Skeletal muscle satellite cell (primary cell): ENCODE data around the gene LRRC36.

Experiments used
- H3K27me3 ChIP-seq: 2 replicates; pipeline ENCODE4 v1.7.0; 2013; ENCODE audit warnings: low read length; ENCODE audit not compliant: control insufficient read depth, insufficient read depth
- H3K36me3 ChIP-seq: 2 replicates; pipeline ENCODE4 v1.7.0; 2013; ENCODE audit warnings: mild to moderate bottlenecking, control low read depth, low read length; ENCODE audit not compliant: insufficient read depth
- H3K4me1 ChIP-seq: 2 replicates; pipeline ENCODE4 v1.7.0; 2013; ENCODE audit warnings: low read length; ENCODE audit not compliant: control insufficient read depth, insufficient read depth
- H3K4me2 ChIP-seq: 2 replicates; pipeline ENCODE4 v1.7.0; 2013; ENCODE audit warnings: mild to moderate bottlenecking, low read length
- H3K4me3 ChIP-seq: 2 replicates; pipeline ENCODE4 v1.7.0; 2013; ENCODE audit warnings: low read length
- H3K9ac ChIP-seq: 2 replicates; pipeline ENCODE4 v1.7.0; 2013; ENCODE audit warnings: mild to moderate bottlenecking, low read depth, low read length, moderate library complexity
- H3K9me3 ChIP-seq: replicated peaks from 2 replicates; pipeline ENCODE4 v1.7.0; 2013; ENCODE audit warnings: mild to moderate bottlenecking, control low read depth, low read length

The LRRC36 gene

DNA sequence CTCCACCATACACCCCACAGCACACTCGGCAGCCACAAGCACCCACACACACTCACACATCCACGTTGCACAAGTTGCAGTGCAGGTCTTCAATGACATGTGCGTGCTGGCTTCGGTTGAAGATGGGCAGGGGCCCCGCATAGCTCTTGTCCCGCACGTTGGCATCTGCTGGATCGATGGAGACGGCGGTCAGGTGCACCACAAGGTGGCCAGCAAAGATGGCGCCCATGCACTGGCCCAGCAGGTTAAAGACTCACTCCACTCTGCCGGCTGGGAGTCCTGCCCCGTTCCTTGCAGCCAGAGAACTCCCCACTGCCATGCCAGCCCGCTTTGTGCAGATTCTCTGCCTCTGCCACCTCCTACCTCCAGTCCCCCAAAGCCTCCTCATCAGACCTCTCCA, 74.3 kb downstream of the LRRC36 start:
- no peaks in the 10 kb centered on the region for H3K9me3 ChIP-seq
- H3K27me3 ChIP-seq, result no peaks in the 10 kb centered on the region

DNA sequence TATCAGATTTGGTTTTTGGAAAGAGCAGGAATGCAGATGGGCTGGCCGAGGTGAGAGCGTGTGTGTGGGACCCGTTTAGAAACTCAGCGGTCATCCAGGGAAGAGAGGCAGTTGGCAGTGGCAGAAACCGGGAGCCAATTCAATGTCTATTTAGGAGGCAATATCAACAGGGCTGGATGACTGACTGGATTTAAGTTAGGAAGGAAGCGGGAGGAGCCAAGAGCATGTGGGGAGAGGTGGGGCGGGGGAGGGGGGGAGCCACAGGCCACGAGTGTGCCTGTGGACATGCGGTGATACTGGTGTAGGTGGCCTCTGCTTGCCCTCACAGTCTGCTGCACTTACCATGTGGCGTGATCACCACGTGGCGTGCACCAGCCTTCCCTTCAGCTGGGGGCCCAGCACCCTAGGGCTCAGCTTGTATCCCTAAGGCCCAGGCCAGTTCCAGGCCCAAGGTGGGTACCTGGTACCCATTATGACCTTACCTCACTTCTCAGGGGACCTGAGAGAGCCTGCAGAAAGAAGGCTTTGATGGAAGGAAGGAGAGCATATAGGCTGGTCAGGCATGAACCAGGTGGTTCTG, 77.5 kb downstream of the LRRC36 start:
- Histone ChIP-seq H3K4me1 (peaks cover 39% of the 10 kb centered on the region), H3K9me3 (no peaks in the 10 kb centered on the region), H3K4me2 (no peak overlapping the region), H3K9ac (no peak overlapping the region), H3K27me3 (no peaks in the 10 kb centered on the region), H3K4me3 (no peak overlapping the region), H3K36me3 (no peaks in the 10 kb centered on the region)

More for the DNA sequence above, 74.3 kb downstream of the LRRC36 start:
- Histone ChIP-seq H3K4me3 (no peak overlapping the region), H3K4me2 (no peak overlapping the region), H3K36me3 (no peaks in the 10 kb centered on the region), H3K4me1 (peaks cover 36% of the 10 kb centered on the region), H3K9ac (no peak overlapping the region)

DNA sequence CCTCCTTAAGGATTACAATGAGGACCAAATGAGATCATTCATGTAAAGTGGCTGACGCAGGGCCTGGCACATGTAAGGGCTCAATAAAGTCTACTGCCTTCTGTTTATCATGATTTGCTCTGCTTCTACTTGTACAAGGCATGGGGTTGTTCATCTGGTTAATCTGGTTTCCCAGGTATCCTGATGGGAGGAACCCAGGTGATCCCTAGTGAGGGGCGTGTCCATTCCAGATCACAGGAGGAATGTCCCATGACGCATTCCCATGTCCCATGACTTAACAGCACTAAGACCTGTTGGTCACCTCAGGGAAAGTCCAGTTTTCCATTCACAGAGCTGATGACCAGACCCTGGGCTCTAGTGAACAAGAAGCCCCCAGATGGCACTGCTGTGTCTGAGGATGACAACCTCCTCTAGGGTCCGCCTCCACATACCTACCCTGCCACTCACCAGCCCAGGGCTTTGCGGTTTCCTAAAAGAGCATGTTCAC, 78.2 kb downstream of the LRRC36 start:
- H3K9me3 ChIP-seq, result no peaks in the 10 kb centered on the region
- no peak overlapping the region for H3K4me2 ChIP-seq
- no peaks in the 10 kb centered on the region for H3K36me3 ChIP-seq
- H3K9ac ChIP-seq, result no peak overlapping the region
- H3K4me1 ChIP-seq, result peaks cover 36% of the 10 kb centered on the region
- H3K4me3 ChIP-seq, result no peak overlapping the region
- no peaks in the 10 kb centered on the region for H3K27me3 ChIP-seq

DNA sequence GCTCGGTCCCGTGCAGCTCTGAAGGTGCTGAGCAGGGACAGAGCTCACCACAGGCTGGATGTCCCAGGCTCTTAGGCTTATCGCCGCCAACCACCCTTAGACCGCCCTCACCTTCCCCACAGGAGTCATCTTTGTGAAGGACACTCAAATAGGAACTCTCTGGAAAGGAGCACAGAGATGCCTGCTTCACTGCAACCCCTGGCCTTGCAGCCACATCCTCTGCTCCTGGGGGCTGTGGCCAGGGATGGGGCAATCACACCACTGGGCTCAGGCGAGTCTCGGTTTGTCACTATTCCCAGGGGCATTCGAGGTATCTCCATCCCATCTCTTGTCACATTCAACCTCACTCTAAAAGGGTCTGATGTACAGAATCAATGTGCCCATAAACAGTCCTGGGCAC, 78.7 kb downstream of the LRRC36 start:
- Histone ChIP-seq H3K4me1 (peaks cover 31% of the 10 kb centered on the region), H3K9me3 (no peaks in the 10 kb centered on the region), H3K27me3 (no peaks in the 10 kb centered on the region), H3K4me3 (no peak overlapping the region), H3K36me3 (no peaks in the 10 kb centered on the region), H3K4me2 (no peak overlapping the region), H3K9ac (no peak overlapping the region)

DNA sequence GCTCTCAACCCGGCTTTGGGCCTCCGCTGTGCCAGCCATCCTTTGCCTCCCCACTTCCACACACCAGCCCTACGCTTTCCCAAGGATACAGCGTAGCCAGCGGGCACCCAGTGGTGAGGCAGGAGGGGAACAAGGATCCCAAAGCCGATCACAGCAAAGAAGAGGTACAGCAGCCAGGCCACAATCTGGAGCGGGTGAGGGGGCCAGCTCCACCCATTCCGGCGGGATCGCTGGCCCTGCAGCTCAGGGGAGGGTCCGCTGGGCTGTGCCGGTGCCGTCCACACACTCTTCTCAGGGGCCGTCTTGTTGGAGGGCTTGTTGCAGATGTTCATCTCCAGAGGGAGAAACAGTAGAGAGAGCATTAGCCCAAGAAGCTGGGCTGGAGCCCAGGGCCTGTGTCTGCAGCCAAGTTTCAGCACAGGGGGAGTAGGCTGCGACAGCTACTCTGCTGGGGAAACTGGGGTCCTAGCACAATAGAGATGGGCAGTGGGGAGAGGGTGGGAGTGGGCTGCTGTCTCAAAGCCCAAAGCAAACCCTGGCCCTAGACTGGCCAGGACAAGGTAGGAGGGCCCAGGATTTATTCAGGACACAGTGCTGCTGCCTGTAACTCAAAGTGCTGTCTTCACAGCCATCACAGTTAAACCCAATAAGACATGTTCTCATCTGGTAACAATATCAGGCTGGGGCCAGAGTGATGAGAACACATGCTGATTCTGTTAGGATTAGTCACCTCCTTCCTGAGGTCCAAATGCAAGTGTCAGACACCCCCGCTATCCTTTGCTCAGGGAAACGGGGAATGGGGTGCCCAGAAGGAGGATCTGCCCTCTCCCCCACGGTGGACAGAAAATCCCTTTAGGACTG, 79.7 kb downstream of the LRRC36 start:
- Histone ChIP-seq H3K36me3 (no peaks in the 10 kb centered on the region), H3K4me1 (peaks cover 31% of the 10 kb centered on the region), H3K9ac (peak overlapping the region; percentile 71), H3K27me3 (no peaks in the 10 kb centered on the region), H3K4me2 (peak overlapping the region; percentile 70), H3K9me3 (no peaks in the 10 kb centered on the region), H3K4me3 (peak overlapping the region; percentile 18)

DNA sequence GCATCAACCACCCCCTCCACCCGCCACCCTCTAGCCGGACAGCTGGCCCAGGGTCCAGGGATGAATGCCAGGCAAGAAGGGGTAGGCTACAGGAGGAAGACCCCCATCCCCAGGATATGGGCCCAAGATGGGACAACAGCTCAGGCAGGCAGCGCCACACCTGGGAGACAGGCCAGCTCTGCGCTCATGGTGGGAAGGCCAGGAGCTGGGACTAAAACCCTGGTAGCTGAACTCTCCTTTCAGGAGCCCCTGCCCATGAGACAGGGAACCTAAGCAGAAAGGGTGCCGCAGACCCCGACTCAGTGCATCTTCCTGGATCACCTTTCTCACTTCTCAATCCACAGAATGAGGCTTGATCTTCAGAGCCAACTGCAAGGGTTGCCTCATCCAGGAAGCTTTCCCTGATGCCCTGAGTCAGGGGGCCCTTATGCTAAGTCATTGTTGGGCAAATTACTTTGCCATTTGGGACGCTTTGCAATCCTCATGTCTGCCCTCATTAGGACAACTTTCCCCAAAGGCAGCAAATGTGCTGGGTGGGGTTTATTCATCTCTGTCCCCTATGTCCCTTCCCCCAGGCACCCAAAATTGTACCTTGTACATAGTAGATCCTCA, 80.7 kb downstream of the LRRC36 start:
- Histone ChIP-seq H3K9ac (peak overlapping the region; percentile 71), H3K4me1 (peaks cover 31% of the 10 kb centered on the region), H3K9me3 (no peaks in the 10 kb centered on the region)

DNA sequence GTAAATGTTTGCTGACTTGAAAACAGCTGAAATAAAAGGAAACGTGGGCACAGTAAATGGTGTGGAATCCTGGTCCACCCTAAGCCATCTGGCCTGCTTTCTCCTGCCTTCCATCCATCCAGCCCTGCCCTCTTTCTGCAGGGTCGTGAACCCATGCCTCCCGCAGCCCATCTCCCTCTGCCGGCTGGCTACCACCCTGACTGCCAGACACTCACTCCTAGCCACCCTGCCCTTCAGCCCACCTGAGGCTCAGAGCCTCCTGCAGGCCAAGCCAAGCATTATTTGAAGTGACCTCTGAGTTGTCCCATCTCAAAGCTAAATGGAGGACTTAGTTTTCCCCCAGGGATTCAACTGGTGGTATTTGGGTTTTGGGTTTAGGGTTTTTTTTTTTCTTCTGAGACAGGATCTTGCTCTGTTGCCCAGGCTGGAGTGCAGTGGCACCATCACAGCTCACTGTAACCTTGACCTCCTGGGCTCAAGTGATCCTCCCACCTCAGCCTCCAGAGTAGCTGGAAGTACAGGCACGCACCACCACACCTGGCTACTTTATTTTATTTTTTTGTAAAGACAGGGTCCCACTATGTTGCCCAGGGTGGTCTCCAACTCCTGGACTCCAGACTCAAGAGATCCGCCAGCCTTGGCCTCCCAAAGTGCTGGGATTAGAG, 81.3 kb downstream of the LRRC36 start:
- H3K27me3 ChIP-seq, result no peaks in the 10 kb centered on the region
- no peak overlapping the region for H3K4me3 ChIP-seq
- peaks cover 31% of the 10 kb centered on the region for H3K4me1 ChIP-seq
- H3K9me3 ChIP-seq, result no peaks in the 10 kb centered on the region
- H3K4me2 ChIP-seq, result no peak overlapping the region
- H3K9ac ChIP-seq, result no peak overlapping the region
- no peaks in the 10 kb centered on the region for H3K36me3 ChIP-seq

More for the DNA sequence above, 80.7 kb downstream of the LRRC36 start:
- H3K36me3 ChIP-seq, result no peaks in the 10 kb centered on the region
- peak overlapping the region; percentile 6 for H3K4me3 ChIP-seq
- H3K4me2 ChIP-seq, result peak overlapping the region; percentile 70
- H3K27me3 ChIP-seq, result no peaks in the 10 kb centered on the region

DNA sequence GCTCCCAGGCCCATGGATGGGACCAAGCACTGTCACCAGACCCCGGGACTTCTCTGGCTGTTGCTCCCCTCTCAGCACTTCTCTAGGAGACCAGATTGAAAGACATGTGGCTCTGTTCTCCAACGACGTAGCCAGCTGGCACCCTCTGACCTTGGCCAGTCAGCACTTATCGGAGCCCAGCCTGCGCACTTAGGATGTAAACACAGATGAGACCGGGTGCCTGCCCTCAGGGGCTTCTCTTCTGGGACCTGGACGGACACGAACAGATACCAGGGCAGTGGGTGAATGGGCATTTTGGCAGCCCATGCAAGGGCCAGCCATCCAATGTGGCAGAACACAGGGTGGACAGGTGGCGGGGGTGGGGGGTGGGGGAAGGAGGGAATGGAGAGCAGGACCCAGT, 83.0 kb downstream of the LRRC36 start:
- Histone ChIP-seq H3K4me1 (peaks cover 36% of the 10 kb centered on the region), H3K9me3 (no peaks in the 10 kb centered on the region), H3K9ac (no peak overlapping the region), H3K4me3 (no peak overlapping the region), H3K4me2 (no peak overlapping the region), H3K36me3 (no peaks in the 10 kb centered on the region), H3K27me3 (no peaks in the 10 kb centered on the region)

DNA sequence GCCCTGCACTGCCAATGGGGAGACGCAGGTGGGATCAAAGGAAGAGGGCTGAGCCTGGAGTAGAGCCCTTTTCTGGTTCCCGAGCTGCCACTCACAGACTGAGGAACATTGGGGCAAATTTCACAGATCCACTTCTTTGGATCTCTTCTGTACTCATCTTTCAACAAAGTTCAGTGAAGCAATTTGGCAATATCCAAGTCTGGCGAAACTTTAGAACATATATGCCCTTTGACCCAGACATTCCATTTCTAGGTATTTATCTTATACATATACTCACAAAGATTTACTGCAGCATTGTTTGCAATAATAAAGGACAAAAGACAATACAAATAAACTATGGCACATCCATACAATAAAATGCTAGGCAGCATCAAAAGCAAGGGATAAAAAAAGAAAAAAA, 84.7 kb downstream of the LRRC36 start:
- Histone ChIP-seq H3K27me3 (no peaks in the 10 kb centered on the region), H3K36me3 (no peaks in the 10 kb centered on the region), H3K4me3 (no peak overlapping the region), H3K9ac (no peak overlapping the region), H3K4me1 (peaks cover 26% of the 10 kb centered on the region), H3K9me3 (no peaks in the 10 kb centered on the region), H3K4me2 (no peak overlapping the region)

DNA sequence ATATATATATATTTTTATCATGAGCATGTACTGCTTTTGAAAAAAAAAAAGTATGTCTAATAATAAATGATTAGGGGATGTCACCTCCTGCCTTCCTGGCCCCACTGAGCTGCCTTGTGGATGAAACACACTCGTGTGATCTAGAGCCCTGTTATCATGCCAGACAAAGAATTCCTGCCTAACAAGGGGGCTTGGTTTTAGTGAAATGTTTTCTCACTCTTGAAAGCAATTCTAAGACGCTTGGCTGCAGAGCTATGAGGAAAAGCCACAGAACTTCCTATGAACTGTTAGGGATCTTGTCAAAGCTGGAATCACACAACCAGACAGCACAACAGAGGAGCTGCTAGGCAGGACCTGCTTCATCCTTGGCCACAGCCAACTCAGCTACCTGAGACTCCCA, 85.7 kb downstream of the LRRC36 start:
- Histone ChIP-seq H3K9ac (no peak overlapping the region), H3K4me2 (no peak overlapping the region), H3K36me3 (no peaks in the 10 kb centered on the region), H3K9me3 (no peaks in the 10 kb centered on the region), H3K4me1 (peaks cover 22% of the 10 kb centered on the region), H3K27me3 (no peaks in the 10 kb centered on the region), H3K4me3 (no peak overlapping the region)
